Kidney capillary endothelial cell (primary cell): Measurements from ENCODE around the gene CD19.
"Not testable (repeated sequence)": the region's sequence is repeated elsewhere in the genome, so short reads cannot be mapped to it uniquely, and the experiment has no call there.

Experiments
- DNase-seq: peaks from one replicate; pipeline ENCODE4 v3.0.0-alpha.2; 2018; ENCODE audit warnings: low spot score

The CD19 gene

GRCh38 chr16:28937222-28937876 lies 5.6 kb downstream of the CD19 start:
- DNase-seq, result no peak

- DNase-seq, result no peak
Measured at GRCh38 chr16:28938721-28939120, 7.0 kb downstream of the CD19 start.

DNA sequence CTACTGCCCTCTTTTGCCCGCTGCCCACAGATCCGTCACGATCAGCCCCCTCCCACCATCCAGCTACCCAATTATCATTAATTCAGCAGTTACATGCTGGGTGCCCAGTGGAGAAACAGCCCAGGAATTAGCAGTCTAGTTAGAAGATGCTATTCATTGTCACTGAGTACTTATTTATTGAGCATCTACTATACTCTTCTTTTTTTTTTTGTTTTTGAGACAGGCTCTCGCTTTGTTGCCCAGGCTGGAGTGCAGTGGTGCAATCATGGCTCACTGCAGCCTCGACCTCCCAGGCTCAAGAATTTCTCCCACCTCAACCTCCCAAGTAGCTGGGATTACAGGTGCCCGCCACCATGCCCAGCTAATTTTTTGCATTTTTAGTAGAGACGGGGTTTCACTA lies 8.1 kb downstream of the CD19 start:
- not testable (repeated sequence) for DNase-seq

DNA sequence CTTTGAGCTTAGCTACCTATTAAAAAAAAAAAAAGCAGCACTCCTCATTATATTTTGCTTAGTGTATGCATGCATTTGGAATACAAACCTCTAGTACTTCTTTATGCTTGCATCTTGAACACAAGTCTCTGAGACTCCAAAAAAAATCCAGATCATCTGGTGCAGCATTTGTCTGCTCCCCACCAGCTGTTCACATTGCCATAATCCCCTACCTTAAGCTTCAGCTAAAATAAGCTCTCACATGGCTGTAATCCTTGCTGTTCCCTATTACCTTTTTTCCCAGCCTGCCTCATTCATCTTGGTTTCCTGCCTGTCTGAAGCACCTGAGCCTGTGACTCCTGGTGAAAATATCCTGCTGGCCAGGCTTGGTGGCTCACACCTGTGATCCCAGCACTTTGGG lies 11.5 kb downstream of the CD19 start:
- no peak for DNase-seq

DNA sequence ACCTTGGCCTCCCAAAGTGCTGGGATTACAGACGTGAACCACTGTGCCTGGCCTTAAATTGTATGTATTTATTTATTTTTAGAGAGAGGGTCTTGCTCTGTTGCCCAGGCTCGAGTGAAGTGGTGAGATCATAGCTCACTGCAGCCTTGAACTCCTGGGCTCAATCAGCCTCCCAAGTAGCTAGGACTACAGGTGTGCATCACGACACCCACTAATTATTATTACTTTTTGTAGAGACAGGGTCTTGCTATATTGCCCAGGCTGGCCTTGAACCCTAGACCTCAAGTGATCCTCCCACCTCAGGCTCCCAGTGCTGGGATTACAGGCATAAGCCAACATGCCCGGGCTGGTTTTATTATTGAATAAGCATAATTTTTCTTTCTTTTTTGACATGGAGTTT lies 14.9 kb downstream of the CD19 start:
- DNase-seq, result no peak

DNA sequence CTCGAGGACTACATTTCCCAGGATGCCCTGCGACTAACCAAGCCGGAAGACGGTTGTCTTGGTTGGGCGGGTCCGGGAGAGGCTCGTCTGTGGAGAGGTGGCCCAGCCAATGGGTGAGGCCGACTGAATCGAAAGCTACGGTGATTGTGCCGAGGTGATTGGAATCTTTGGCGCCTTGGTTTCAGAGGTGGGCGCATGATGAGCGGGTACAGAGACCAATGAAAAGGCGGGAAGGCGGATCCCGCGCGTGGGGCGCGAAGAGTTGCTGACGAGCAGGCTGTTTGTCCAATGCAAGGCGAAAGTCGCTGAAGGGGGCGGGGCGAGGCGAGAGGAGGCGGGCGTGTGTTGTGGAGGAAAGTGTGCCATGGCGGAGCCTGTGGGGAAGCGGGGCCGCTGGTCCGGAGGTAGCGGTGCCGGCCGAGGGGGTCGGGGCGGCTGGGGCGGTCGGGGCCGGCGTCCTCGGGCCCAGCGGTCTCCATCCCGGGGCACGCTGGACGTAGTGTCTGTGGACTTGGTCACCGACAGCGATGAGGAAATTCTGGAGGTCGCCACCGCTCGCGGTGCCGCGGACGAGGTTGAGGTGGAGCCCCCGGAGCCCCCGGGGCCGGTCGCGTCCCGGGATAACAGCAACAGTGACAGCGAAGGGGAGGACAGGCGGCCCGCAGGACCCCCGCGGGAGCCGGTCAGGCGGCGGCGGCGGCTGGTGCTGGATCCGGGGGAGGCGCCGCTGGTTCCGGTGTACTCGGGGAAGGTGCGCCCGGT lies 19.1 kb downstream of the CD19 start, which contains the start of gene NFATC2IP:
NFATC2IP (plus strand) TSS at position 290 of the 762 bp plus-strand sequence; CDS start at position 365, 75 bp downstream.
- DNase-seq, result peak; percentile 99

DNA sequence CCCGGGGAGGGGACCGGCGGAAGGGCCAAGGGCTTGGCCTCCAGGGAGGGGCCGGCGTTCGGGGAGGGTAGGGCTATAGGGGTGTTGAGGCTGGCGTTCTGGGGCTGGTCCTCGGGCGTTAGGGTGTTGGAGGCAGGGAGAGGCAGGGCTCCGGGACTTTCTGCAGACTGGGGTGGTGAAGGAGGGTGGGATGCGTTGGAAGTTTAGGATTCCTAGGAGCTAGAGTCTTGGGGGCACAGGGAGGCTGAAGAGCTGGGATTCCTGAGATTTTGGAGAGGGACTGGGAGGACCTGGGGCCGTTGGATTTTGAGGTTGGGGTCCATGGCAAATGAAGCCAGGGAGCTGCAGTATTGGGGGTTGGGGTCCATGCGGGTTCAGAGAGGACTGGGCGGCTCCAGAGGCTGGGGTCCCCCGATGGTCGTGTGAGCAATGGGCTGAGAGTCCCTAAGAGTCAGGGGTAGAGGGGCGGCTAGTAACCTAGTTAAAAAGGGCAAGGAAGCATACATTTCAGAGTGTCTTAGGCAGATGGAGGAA lies 19.7 kb downstream of the CD19 start:
- no peak for DNase-seq

GRCh38 chr16:28958216-28958615 lies 26.4 kb downstream of the CD19 start:
- DNase-seq, result no peak

DNA sequence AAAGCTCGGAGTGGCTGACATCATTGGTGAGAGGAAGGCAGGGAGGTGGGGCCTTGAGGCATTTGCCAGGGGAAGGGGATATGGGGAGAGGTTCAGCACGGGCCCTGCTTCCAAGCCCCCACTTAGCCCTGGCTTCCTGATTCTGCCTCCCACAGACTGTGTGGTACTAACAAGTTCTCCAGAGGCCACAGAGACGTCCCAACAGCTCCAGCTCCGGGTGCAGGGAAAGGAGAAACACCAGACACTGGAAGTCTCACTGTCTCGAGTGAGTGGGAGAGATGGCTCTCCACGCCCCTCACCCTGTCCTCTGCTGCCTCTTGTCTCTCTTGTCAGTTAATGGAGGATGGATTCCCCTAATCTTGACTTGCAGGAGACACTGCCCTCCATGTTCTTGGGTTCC lies 27.1 kb downstream of the CD19 start:
- no peak for DNase-seq

DNA sequence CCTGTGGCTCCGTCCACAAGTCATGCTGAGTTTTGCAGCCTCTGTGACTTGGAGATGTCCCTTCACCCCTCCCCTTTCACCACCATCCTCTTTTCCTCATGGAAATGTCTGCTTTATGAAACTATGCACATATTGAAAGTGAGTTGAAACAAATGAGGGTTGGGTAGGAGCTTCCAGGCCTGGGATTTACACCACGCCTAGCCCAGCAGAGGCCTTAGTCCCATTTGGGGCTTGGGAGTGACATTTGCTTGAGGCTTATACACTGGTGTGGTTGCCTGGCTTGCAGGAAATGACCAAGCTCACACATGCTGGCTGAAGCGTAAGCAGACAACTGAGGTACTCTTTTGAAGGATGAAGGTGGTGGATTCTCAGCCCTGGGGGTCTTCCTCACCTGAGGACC lies 32.3 kb downstream of the CD19 start:
- DNase-seq, result no peak

GRCh38 chr16:28964496-28964895 lies 32.7 kb downstream of the CD19 start:
- no peak for DNase-seq

- no peak for DNase-seq
Measured at GRCh38 chr16:28967156-28967555, 35.4 kb downstream of the CD19 start.

DNA sequence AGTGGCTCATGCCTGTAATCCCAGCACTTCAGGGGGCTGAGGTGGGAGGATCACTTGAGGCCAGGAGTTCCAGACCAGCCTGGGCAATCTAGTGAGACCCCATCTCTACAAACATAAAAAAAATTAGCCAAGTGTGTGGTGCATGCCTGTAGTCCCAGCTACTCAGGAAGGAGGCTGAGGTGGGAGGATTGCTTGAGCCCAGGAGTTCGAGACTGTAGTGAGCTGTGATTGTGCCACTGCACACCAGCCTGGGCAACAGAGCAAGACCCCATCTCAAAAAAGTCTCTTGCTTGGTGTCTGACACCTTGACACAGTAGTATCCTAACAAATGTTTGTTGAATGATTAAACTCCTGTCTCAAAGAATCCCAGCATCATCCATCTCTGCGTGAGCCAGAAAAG lies 37.9 kb downstream of the CD19 start:
- not testable (repeated sequence) for DNase-seq

- peak; percentile 63 for DNase-seq
Measured at GRCh38 chr16:28974007-28974436, 42.3 kb downstream of the CD19 start.

GRCh38 chr16:28974437-28975157 lies 42.8 kb downstream of the CD19 start, which contains the start of gene SPNS1:
Gene SPNS1 (plus strand): TSS chr16:28974778. CDS start chr16:28975152, 374 bp downstream.
- DNase-seq, result peak; percentile 94

- DNase-seq, result no peak
Measured at GRCh38 chr16:28975158-28975599, 43.4 kb downstream of the CD19 start.

DNA sequence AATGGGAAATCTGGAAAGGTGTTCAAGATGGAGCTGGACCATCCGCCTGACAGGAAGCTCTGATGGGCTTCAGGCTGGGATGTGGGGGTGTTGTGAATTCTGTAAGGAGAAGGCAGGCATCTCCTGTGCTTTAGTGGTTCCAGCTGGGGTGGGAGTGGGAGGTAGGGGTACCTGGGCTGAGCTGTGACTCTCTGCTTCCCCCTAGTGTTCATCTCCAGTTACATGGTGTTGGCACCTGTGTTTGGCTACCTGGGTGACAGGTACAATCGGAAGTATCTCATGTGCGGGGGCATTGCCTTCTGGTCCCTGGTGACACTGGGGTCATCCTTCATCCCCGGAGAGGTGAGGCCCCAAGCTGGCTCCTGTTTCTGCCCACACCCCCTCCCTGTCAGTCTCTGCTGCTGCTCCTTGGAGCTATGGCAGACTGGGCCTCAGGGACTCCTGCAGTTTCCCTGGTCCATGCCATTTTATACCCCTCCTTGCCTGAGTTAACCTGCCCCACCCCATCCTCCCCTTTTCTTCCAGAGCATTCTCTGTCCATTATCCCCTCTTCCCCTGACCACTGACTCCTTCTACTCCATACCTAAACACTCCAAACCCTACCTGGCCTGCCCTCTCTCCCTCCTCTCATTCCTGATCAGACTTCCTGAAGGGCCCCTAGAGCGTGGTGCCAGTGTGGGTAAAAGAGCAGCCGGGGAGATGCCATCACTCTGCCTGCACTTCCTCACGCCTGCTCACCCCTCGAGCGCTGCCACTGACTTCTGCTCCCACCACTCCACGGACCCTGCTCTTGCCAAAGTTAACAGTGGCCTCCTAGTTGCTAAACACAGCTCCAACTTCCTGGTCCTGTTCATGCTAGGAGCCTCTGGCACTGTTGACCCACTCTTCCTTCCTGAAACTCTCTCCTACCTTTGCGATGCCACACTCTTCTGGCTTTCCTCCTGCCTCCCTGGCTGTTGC lies 46.2 kb downstream of the CD19 start:
- no peak for DNase-seq

- DNase-seq, result not testable (repeated sequence)
Measured at GRCh38 chr16:28980330-28980729, 48.6 kb downstream of the CD19 start.

DNA sequence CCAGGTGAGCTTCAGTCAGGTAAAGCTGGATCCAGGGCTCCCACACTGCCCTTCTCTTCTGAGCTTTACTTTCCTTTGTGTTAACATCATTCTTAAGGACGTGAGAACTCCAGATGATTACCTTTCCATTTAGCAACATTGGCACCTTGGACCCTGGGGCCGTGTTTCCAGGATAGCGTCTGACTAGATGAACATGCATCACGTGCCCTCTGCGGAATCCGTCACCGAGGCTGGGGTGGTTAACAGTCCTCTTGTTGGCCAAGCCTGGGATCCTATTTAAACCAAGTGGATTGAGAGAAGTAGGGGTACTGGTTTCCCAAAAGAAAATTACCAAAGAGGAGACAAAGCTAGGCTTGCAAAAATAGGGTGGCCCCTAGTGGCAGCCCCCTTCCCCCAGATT lies 49.2 kb downstream of the CD19 start:
- no peak for DNase-seq

DNA sequence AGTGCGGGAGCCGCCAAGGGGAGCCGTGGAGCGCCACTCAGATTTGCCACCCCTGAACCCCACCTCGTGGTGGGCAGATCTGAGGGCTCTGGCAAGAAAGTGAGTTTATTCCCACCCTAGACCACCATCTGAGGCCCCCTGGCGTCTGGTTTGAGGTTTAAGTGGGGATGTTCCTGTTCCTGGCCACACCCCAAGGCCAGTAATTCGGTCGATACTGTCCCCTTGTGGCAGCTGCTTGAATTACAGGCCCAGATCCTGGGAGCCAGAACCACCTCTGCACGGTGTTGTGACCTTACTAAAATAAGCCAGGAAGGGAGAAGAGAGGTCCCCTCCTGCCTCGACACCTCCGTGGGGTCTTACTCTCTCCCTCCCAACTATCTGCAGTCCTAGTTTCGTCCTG lies 49.7 kb downstream of the CD19 start:
- DNase-seq, result no peak

GRCh38 chr16:28982418-28982817 lies 50.6 kb downstream of the CD19 start:
- DNase-seq, result no peak
